NCI-H69 (cell line): ENCODE measurements around the gene BEGAIN.
A peak's percentile ranks its signal among the peaks of the same experiment; 100 is the strongest.

Source experiments
- DNase-seq: peaks from one replicate; lab custom pipeline; 2025; lab: John Stamatoyannopoulos, UW

The BEGAIN gene

GRCh38 chr14:100601064-100601463 lies 13.8 kb upstream of the BEGAIN start:
- no peak for DNase-seq

GRCh38 chr14:100599981-100600380 lies 12.8 kb upstream of the BEGAIN start:
- no peak for DNase-seq

GRCh38 chr14:100594625-100594951 lies 7.4 kb upstream of the BEGAIN start:
- DNase-seq, result no peak

GRCh38 chr14:100593751-100594624 lies 6.8 kb upstream of the BEGAIN start:
- no peak for DNase-seq

GRCh38 chr14:100592972-100593371 lies 5.8 kb upstream of the BEGAIN start:
- DNase-seq, result peak; percentile 57

- DNase-seq, result no peak
Measured at GRCh38 chr14:100592461-100592891, 5.3 kb upstream of the BEGAIN start.

GRCh38 chr14:100591453-100592371 lies 4.5 kb upstream of the BEGAIN start:
- no peak for DNase-seq

- no peak for DNase-seq
Measured at GRCh38 chr14:100590726-100591452, 3.7 kb upstream of the BEGAIN start.

- DNase-seq, result peak; percentile 54
Measured at GRCh38 chr14:100589760-100590469, 2.7 kb upstream of the BEGAIN start.

- peak; percentile 88 for DNase-seq
Measured at GRCh38 chr14:100589071-100589759, 2.0 kb upstream of the BEGAIN start.

GRCh38 chr14:100588671-100589070 lies 1.5 kb upstream of the BEGAIN start:
- DNase-seq, result peak; percentile 59

- peak; percentile 69 for DNase-seq
Measured at GRCh38 chr14:100587763-100588411, 670 bp upstream of the BEGAIN start.

- DNase-seq, result peak; percentile 90
Measured at GRCh38 chr14:100586403-100587085, 673 bp downstream of the BEGAIN start.

- no peak for DNase-seq
Measured at GRCh38 chr14:100586153-100586402, 1.1 kb downstream of the BEGAIN start.

- peak; percentile 67 for DNase-seq
Measured at GRCh38 chr14:100585448-100586152, 1.6 kb downstream of the BEGAIN start.

GRCh38 chr14:100584056-100585031 lies 2.9 kb downstream of the BEGAIN start:
- DNase-seq, result no peak

- no peak for DNase-seq
Measured at GRCh38 chr14:100583245-100583644, 4.0 kb downstream of the BEGAIN start.

- DNase-seq, result no peak
Measured at GRCh38 chr14:100582496-100583165, 4.6 kb downstream of the BEGAIN start.
